H9 (cell line): ENCODE data around the gene KATNB1. TPM values are rescaled to one million over a fixed set of nuclear protein-coding genes. Genes with fewer than 3 reads are reported as not detected.

Experiments used
- DNase-seq: peaks from one replicate; pipeline ENCODE4 v3.0.0-alpha.2; 2017
- H2AFZ ChIP-seq: one replicate; pipeline ENCODE4 v1.6.1; 2013; ENCODE audit warnings: mild to moderate bottlenecking, low read length, control low read depth, moderate library complexity
- H2AK5ac ChIP-seq: 2 replicates; pipeline ENCODE4 v1.6.1; 2013; ENCODE audit warnings: low read length, control low read depth, mixed read lengths; ENCODE audit not compliant: insufficient read length
- H2BK120ac ChIP-seq: one replicate; pipeline ENCODE4 v1.6.1; 2013; ENCODE audit warnings: low read depth, mild to moderate bottlenecking, low read length, control low read depth, inconsistent platforms; ENCODE audit not compliant: poor library complexity, severe bottlenecking
- H2BK12ac ChIP-seq: 2 replicates; pipeline ENCODE4 v1.6.1; 2013; ENCODE audit warnings: low read length, control low read depth, mixed read lengths, low read depth; ENCODE audit not compliant: insufficient read length
- H2BK15ac ChIP-seq: 2 replicates; pipeline ENCODE4 v1.6.1; 2013; ENCODE audit warnings: low read depth, low read length, control low read depth
- H2BK20ac ChIP-seq: one replicate; pipeline ENCODE4 v1.6.1; 2013; ENCODE audit warnings: low read depth, mild to moderate bottlenecking, low read length, control low read depth, inconsistent platforms; ENCODE audit not compliant: poor library complexity, severe bottlenecking
- H2BK5ac ChIP-seq: 2 replicates; pipeline ENCODE4 v1.6.1; 2013; ENCODE audit warnings: low read length, control low read depth, mixed read lengths; ENCODE audit not compliant: insufficient read length
- H3K14ac ChIP-seq: 2 replicates; pipeline ENCODE4 v1.6.1; 2013; ENCODE audit warnings: low read length, control low read depth; ENCODE audit not compliant: insufficient read depth
- H3K18ac ChIP-seq: 2 replicates; pipeline ENCODE4 v1.6.1; 2013; ENCODE audit warnings: low read depth, mild to moderate bottlenecking, mixed read lengths, low read length, control low read depth; ENCODE audit not compliant: insufficient read length
- H3K23ac ChIP-seq: 2 replicates; pipeline ENCODE4 v1.6.1; 2013; ENCODE audit warnings: low read length, control low read depth, mixed read lengths, low read depth; ENCODE audit not compliant: insufficient read length
- H3K23me2 ChIP-seq: 2 replicates; pipeline ENCODE4 v1.6.1; 2013; ENCODE audit warnings: low read depth, mild to moderate bottlenecking, mixed read lengths, low read length, control low read depth; ENCODE audit not compliant: insufficient read length, poor library complexity, severe bottlenecking
- H3K27ac ChIP-seq: 2 replicates; pipeline ENCODE4 v1.5.1; 2013; ENCODE audit warnings: low read length, control low read depth, mixed read lengths, low read depth; ENCODE audit not compliant: insufficient read length
- H3K27me3 ChIP-seq: 2 replicates; pipeline ENCODE4 v1.6.1; 2013; ENCODE audit warnings: low read length, control low read depth, inconsistent platforms; ENCODE audit not compliant: insufficient read depth
- H3K4ac ChIP-seq: 2 replicates; pipeline ENCODE4 v1.6.1; 2013; ENCODE audit warnings: low read depth, mild to moderate bottlenecking, control low read depth, inconsistent platforms, low read length, moderate library complexity
- H3K4me1 ChIP-seq: 2 replicates; pipeline ENCODE4 v1.6.1; 2013; ENCODE audit warnings: low read length, control low read depth, inconsistent platforms; ENCODE audit not compliant: insufficient read depth
- H3K4me2 ChIP-seq: 2 replicates; pipeline ENCODE4 v1.6.1; 2013; ENCODE audit warnings: low read length, control low read depth, mixed read lengths; ENCODE audit not compliant: insufficient read length, insufficient read depth
- H3K56ac ChIP-seq: 2 replicates; pipeline ENCODE4 v1.6.1; 2013; ENCODE audit warnings: low read depth, mild to moderate bottlenecking, mixed read lengths, low read length, control low read depth; ENCODE audit not compliant: insufficient read length
- H3K79me1 ChIP-seq: 2 replicates; pipeline ENCODE4 v1.6.1; 2013; ENCODE audit warnings: low read depth, mild to moderate bottlenecking, moderate library complexity, low read length, control low read depth, inconsistent platforms; ENCODE audit not compliant: insufficient read depth, poor library complexity, severe bottlenecking
- H3K79me2 ChIP-seq: 2 replicates; pipeline ENCODE4 v1.6.1; 2013; ENCODE audit warnings: low read length, control low read depth, inconsistent platforms; ENCODE audit not compliant: insufficient read depth
- H3K9ac ChIP-seq: 2 replicates; pipeline ENCODE4 v1.6.1; 2013; ENCODE audit warnings: low read length, control low read depth, mixed read lengths; ENCODE audit not compliant: insufficient read length; ENCODE audit errors: extremely low read depth
- H3K9me3 ChIP-seq: one replicate; pipeline ENCODE4 v1.6.1; 2013; ENCODE audit warnings: low read depth, low read length, inconsistent platforms; ENCODE audit not compliant: control insufficient read depth
- H3T11ph ChIP-seq: one replicate; pipeline ENCODE4 v1.6.1; 2013; ENCODE audit warnings: mild to moderate bottlenecking, low read length, control low read depth, inconsistent platforms
- H4K20me1 ChIP-seq: one replicate; pipeline ENCODE4 v1.6.1; 2013; ENCODE audit not compliant: control insufficient read depth, insufficient read length, insufficient read depth
- H4K5ac ChIP-seq: 2 replicates; pipeline ENCODE4 v1.6.1; 2013; ENCODE audit warnings: low read depth, mild to moderate bottlenecking, mixed read lengths, low read length, control low read depth; ENCODE audit not compliant: insufficient read length
- H4K8ac ChIP-seq: replicated peaks from 2 replicates; pipeline ENCODE4 v1.6.1; 2013; ENCODE audit warnings: low read length, control low read depth, mixed read lengths, low read depth; ENCODE audit not compliant: insufficient read length
- H4K91ac ChIP-seq: 2 replicates; pipeline ENCODE4 v1.6.1; 2013; ENCODE audit warnings: low read depth, mild to moderate bottlenecking, moderate library complexity, mixed read lengths, low read length, control low read depth; ENCODE audit not compliant: insufficient read length
- H3K27ac Mint-ChIP-seq, 3 experiments: 2 replicates in 2 of 3; 3 replicates in 1 of 3; pipeline ENCODE4 v1.8.0; 2020 to 2021; ENCODE audit warnings: mixed read lengths in 3 of 3, mild to moderate bottlenecking in 1 of 3, moderate library complexity in 1 of 3
- H3K27me3 Mint-ChIP-seq: 2 replicates; pipeline ENCODE4 v1.8.0; 2021; ENCODE audit warnings: low read depth, mild to moderate bottlenecking, moderate library complexity, mixed read lengths
- H3K36me3 Mint-ChIP-seq, 3 experiments: 2 replicates in 2 of 3; 3 replicates in 1 of 3; pipeline ENCODE4 v1.8.0; 2020 to 2021; ENCODE audit warnings: low read depth in 3 of 3, mixed read lengths in 3 of 3; ENCODE audit not compliant: insufficient read depth in 1 of 3
- H3K4me1 Mint-ChIP-seq, 2 experiments: 2 replicates each; pipeline ENCODE4 v1.8.0; 2020; ENCODE audit warnings: mixed read lengths in 2 of 2
- H3K4me3 Mint-ChIP-seq, 2 experiments: 2 replicates in 1 of 2; 3 replicates in 1 of 2; pipeline ENCODE4 v1.8.0; 2020 to 2021; ENCODE audit warnings: mild to moderate bottlenecking in 2 of 2, mixed read lengths in 2 of 2, moderate library complexity in 1 of 2
- H3K9me3 Mint-ChIP-seq, 2 experiments: 2 replicates in 1 of 2; 3 replicates in 1 of 2; pipeline ENCODE4 v1.8.0; 2020; ENCODE audit warnings: mild to moderate bottlenecking in 2 of 2, mixed read lengths in 2 of 2, moderate library complexity in 1 of 2
- CTCF ChIP-seq: fragments of 200-600 bp; sonication (generic); conservative IDR thresholded peaks from 3 replicates; pipeline ENCODE4 v1.8.0; 2021; ENCODE audit warnings: antibody characterized with exemption, mild to moderate bottlenecking
- WGBS: extraction: QIAGEN DNeasy Blood & Tissue Kit; methylation state at CpG from one replicate; pipeline ENCODE4 v1.1.7; 2013; ENCODE audit warnings: missing lambda C conversion rate, low lambda C conversion rate, mixed read lengths; ENCODE audit not compliant: insufficient read length; ENCODE audit errors: extremely low coverage; 5-methylcytosine and 5-hydroxymethylcytosine counted together
- total RNA-seq: library from RNA; stranded (reverse); gene quantifications from 2 replicates; pipeline ENCODE4 v1.2.1, GENCODE V29; 2021

KATNB1 gene
- total RNA-seq, 1 experiment from 2014 or later = 29.9 TPM

DNA sequence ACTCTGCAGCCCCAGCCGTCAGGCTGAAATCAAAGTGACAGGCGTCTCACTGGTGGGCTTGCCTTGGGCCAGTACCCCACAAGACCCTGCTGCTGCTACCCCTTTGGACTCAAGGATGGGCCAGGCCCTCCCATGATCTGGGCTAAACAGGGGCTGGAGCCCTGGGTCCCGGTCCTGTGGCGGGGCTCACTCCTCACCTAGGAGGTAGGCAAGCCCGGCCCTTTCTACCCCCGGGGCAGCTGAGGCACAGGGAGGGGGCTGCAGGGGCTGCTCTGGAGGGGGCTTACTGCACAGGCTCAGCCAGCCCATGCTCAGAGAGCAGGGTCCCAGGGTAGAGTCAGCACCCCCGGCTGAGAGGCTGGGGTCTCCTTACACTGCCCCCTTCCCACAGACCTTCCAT, 23.6 kb downstream of the KATNB1 start:
- no peak overlapping the region for H2AFZ ChIP-seq
- no peak overlapping the region for H2AK5ac ChIP-seq
- H4K5ac ChIP-seq = no peak overlapping the region
- no peaks in the 10 kb centered on the region; the same call in 1 of the 2 replicates for H3K4me1 ChIP-seq
- no peak overlapping the region for H3K56ac ChIP-seq
- H3K79me1 ChIP-seq = no peaks in the 10 kb centered on the region
- no peaks in the 10 kb centered on the region for H3K23me2 ChIP-seq
- Mint-ChIP-seq H3K27ac (no peak overlapping the region), H3K27me3 (no peaks in the 10 kb centered on the region), H3K4me1 (peaks cover 6 to 18% of the 10 kb centered on the region in 2 experiments), H3K4me3 (no peak overlapping the region), H3K36me3 (peaks cover 4 to 22% (median 20%) of the 10 kb centered on the region in 3 experiments; a peak in 6 of 7 replicates), H3K9me3 (no peaks in the 10 kb centered on the region)
- H4K8ac ChIP-seq = no peak overlapping the region
- no peak for DNase-seq
- no peak overlapping the region for H3K18ac ChIP-seq
- peaks cover 3% of the 10 kb centered on the region for H4K20me1 ChIP-seq
- no peak overlapping the region for H4K91ac ChIP-seq
- no peak overlapping the region for H3K4ac ChIP-seq
- no peaks in the 10 kb centered on the region for H3K9me3 ChIP-seq
- H3K14ac ChIP-seq = no peak overlapping the region
- no peak for TF ChIP-seq CTCF
- no peak overlapping the region for H3K4me2 ChIP-seq
- no CpG with 5 or more reads among the region's 7 CpGs for WGBS
- no peak overlapping the region for H3K9ac ChIP-seq
- H2BK15ac ChIP-seq = no peak overlapping the region
- H2BK120ac ChIP-seq = no peak overlapping the region
- no peak overlapping the region for H2BK5ac ChIP-seq
- H3K79me2 ChIP-seq = no peaks in the 10 kb centered on the region
- H3K27me3 ChIP-seq = no peaks in the 10 kb centered on the region
- H3T11ph ChIP-seq = no peak overlapping the region
- H3K27ac ChIP-seq = no peak overlapping the region
- no peak overlapping the region for H2BK12ac ChIP-seq
- H3K23ac ChIP-seq = no peak overlapping the region
- no peak overlapping the region for H2BK20ac ChIP-seq
